Stimulated activated CD4-positive, alpha-beta T cell treated with anti-CD3 and anti-CD28 coated beads, Interleukin-2, amount 100 ng/mL, for 4 hours (primary cell): Measurements from ENCODE around the gene GLYR1.
A peak's percentile ranks its signal among the peaks of the same experiment; 100 is the strongest.

Source experiments
- DNase-seq: peaks from one replicate; pipeline ENCODE4 v3.0.0-alpha.2; 2020; ENCODE audit warnings: low read depth

The GLYR1 gene

GRCh38 chr16:4805231-4805630, 41.9 kb downstream of the GLYR1 start:
- no peak for DNase-seq

- DNase-seq: no peak
These were observed 43.0 kb downstream of the GLYR1 start for GRCh38 chr16:4803898-4804762.

- no peak for DNase-seq
These were observed 43.7 kb downstream of the GLYR1 start for GRCh38 chr16:4803401-4803844.

GRCh38 chr16:4802659-4803287, 44.3 kb downstream of the GLYR1 start:
- DNase-seq: peak; percentile 80

GRCh38 chr16:4801962-4802658, 45.0 kb downstream of the GLYR1 start, which contains the start of gene ROGDI:
Gene ROGDI, minus strand, starts transcription at chr16:4802633. Its CDS starts 62 bp downstream, at chr16:4802571.
- peak; percentile 63 for DNase-seq

GRCh38 chr16:4801051-4801961, 45.8 kb downstream of the GLYR1 start:
- DNase-seq: no peak

GRCh38 chr16:4800290-4801041, 46.6 kb downstream of the GLYR1 start:
- DNase-seq: no peak

- DNase-seq: no peak
These were observed 47.8 kb downstream of the GLYR1 start for GRCh38 chr16:4799171-4799855.

- DNase-seq: no peak
These were observed 48.6 kb downstream of the GLYR1 start for GRCh38 chr16:4798456-4798855.

GRCh38 chr16:4797805-4798252, 49.3 kb downstream of the GLYR1 start:
- no peak for DNase-seq

GRCh38 chr16:4796982-4797804, 49.9 kb downstream of the GLYR1 start:
- DNase-seq: no peak

- no peak for DNase-seq
These were observed 51.1 kb downstream of the GLYR1 start for GRCh38 chr16:4795828-4796572.

GRCh38 chr16:4795181-4795827, 51.8 kb downstream of the GLYR1 start, which contains the start of gene SMIM22:
Gene SMIM22, plus strand, starts transcription at chr16:4795369. Its CDS starts 366 bp downstream, at chr16:4795735.
- no peak for DNase-seq

- no peak for DNase-seq
These were observed 54.1 kb downstream of the GLYR1 start for GRCh38 chr16:4792951-4793513.

- no peak for DNase-seq
These were observed 56.2 kb downstream of the GLYR1 start for GRCh38 chr16:4790871-4791270.

GRCh38 chr16:4790261-4790660, 56.8 kb downstream of the GLYR1 start:
- DNase-seq: no peak

- no peak for DNase-seq
These were observed 58.2 kb downstream of the GLYR1 start for GRCh38 chr16:4788910-4789309.

GRCh38 chr16:4788489-4788889, 58.6 kb downstream of the GLYR1 start:
- DNase-seq: no peak
